ENCODE data around the gene HOXD4.
A peak's percentile ranks its signal among the peaks of the same experiment; 100 is the strongest.

The HOXD4 gene

GRCh38 chr2:176151442-176152287 lies at the start of gene HOXD4:
Gene HOXD4, plus strand, starts transcription at chr2:176151550. Its CDS starts 84 bp downstream, at chr2:176151634.
- no peak for DNase-seq

- DNase-seq, result no peak
Observed at GRCh38 chr2:176101842-176102241, 49.5 kb upstream of the HOXD4 start.

GRCh38 chr2:176102309-176102866 lies 49.0 kb upstream of the HOXD4 start:
- DNase-seq, result no peak

GRCh38 chr2:176103194-176103593 lies 48.2 kb upstream of the HOXD4 start:
- no peak for DNase-seq

- DNase-seq, result no peak
Observed at GRCh38 chr2:176103742-176104315, 47.5 kb upstream of the HOXD4 start.

- no peak for DNase-seq
Observed at GRCh38 chr2:176104316-176105077, 46.9 kb upstream of the HOXD4 start.

GRCh38 chr2:176105078-176105729 lies 46.1 kb upstream of the HOXD4 start:
- no peak for DNase-seq

GRCh38 chr2:176105730-176106580 lies 45.4 kb upstream of the HOXD4 start:
- DNase-seq, result peak; percentile 40

GRCh38 chr2:176106581-176107539 lies 44.5 kb upstream of the HOXD4 start, which contains the start of gene HOXD11:
Gene HOXD11, plus strand, starts transcription at chr2:176107280. Its CDS starts 76 bp downstream, at chr2:176107356.
- DNase-seq, result peak; percentile 76

GRCh38 chr2:176107731-176108181 lies 43.6 kb upstream of the HOXD4 start:
- DNase-seq, result no peak

- peak; percentile 57 for DNase-seq
Observed at GRCh38 chr2:176109192-176109901, 42.0 kb upstream of the HOXD4 start.

- peak; percentile 70 for DNase-seq
Observed at GRCh38 chr2:176109946-176110345, 41.4 kb upstream of the HOXD4 start.

- peak; percentile 60 for DNase-seq
Observed at GRCh38 chr2:176110415-176111308, 40.7 kb upstream of the HOXD4 start.

- DNase-seq, result peak; percentile 94
Observed at GRCh38 chr2:176111309-176111663, 40.1 kb upstream of the HOXD4 start.

GRCh38 chr2:176111846-176112374 lies 39.4 kb upstream of the HOXD4 start:
- DNase-seq, result peak; percentile 61

GRCh38 chr2:176112375-176113302 lies 38.7 kb upstream of the HOXD4 start:
- DNase-seq, result peak; percentile 57
